Measurements from ENCODE around the gene KDM7A. TPM values are rescaled to one million over a fixed set of nuclear protein-coding genes. Genes with fewer than 3 reads are reported as not detected.

KDM7A gene

Small RNA genes lying within 50 kb of the gene (small RNA-seq; reads per million reads assigned to genes)
- gene RF00019, result not detected
- not detected for gene RNU6-797P

Measured in skeletal muscle satellite cell (primary cell).